Pancreas (tissue), 10 donors: ENCODE results near the gene VAPA. TPM values are rescaled to one million over a fixed set of nuclear protein-coding genes. Genes with fewer than 3 reads are reported as not detected.

Source experiments
- ATAC-seq, 4 donors: fragments of 200-7000 bp; cut with Tn5 transposase; one replicate each; pipeline versions ENCODE4 v1.8.0 to v1.9.1; 2020; ENCODE audit warnings: mild to moderate bottlenecking in 4 of 4, moderate library complexity in 4 of 4
- DNase-seq, 6 donors: peaks; one replicate each; pipeline ENCODE4 v3.0.0-alpha.2; 2020
- FAIRE-seq: peaks from 2 replicates; lab custom pipeline; 2012; peaks lifted over from hg19 to GRCh38; lab: Jason Lieb, UNC
- H3K27ac ChIP-seq, 4 donors: fragments of 200-600 bp; sonication (generic); 1 replicate in 3 of 4; 2 replicates in 1 of 4; pipeline versions ENCODE4 v1.5.0 to v1.8.0; 2020
- H3K27me3 ChIP-seq, 4 donors: fragments of 200-600 bp; one replicate each; pipeline ENCODE4 v1.8.0; 2021
- H3K36me3 ChIP-seq, 3 donors: fragments of 200-600 bp; sonication (generic) in 1 of 3; one replicate each; pipeline versions ENCODE4 v1.5.0 to v1.8.0; 2020 to 2021
- H3K4me1 ChIP-seq, 3 donors: fragments of 200-600 bp; one replicate each; pipeline ENCODE4 v1.8.0; 2021
- H3K4me3 ChIP-seq, 4 donors: fragments of 200-600 bp; sonication (generic) in 2 of 4; one replicate each; pipeline versions ENCODE4 v1.5.0 to v1.8.0; 2020 to 2021
- H3K9me3 ChIP-seq, 4 donors: fragments of 200-600 bp; one replicate each; pipeline ENCODE4 v1.8.0; 2021
- CTCF ChIP-seq, 4 donors: fragments of 200-600 bp; sonication (generic) in 3 of 4; IDR thresholded peaks; one replicate each; pipeline versions ENCODE4 v1.5.0 to v1.8.0; 2021; ENCODE audit warnings: antibody characterized with exemption in 4 of 4
- WGBS, 2 donors: extraction: QIAGEN DNeasy Blood & Tissue Kit; methylation state at CpG; one replicate each; pipeline ENCODE4 v1.1.7; 2013; 5-methylcytosine and 5-hydroxymethylcytosine counted together
- intact Hi-C, 3 donors: fragments of 100-400 bp; cut with DNase I; formaldehyde crosslinking; loops; one replicate each; pipeline versions ENCODE4 v1.11.1 to v1.14.2; 2022
- polyA plus RNA-seq, 2 donors: library from polyadenylated mRNA; stranded (reverse); fragments of 200-250 nt; gene quantifications; one replicate each; pipeline ENCODE4 v1.2.3, GENCODE V29; 2013
- total RNA-seq, 6 donors: library from RNA; stranded (reverse); fragmentation: NEBNext Ultra II Directional in 4 of 6; extraction: Animal tissue kit (Norgen Biotek cat#: 25700) in 4 of 6; gene quantifications; one replicate each; pipeline versions ENCODE4 v1.2.1 to v1.2.4, GENCODE V29; 2021 to 2023
- donor health status: healthy with polysubstance abuse.
- donor health status: DM: no; HTN: no; CAD: no; lungs with moderate emphysema.
- donor health status: DM: no; HTN: no; CAD: no.
- donor health status: control.
- donor health status: control.
- donor health status: Bipolar disorder and iron deficiency.
- donor health status: DM: yes; HTN: yes; CAD: no.
- donor health status: DM: no; HTN: no; CAD: no.
- donor health status: DM: no; HTN: no; CAD: no.
- donor health status: DM: yes; HTN: yes; CAD: no.

Gene VAPA
- total and polyA plus RNA-seq, 8 donors = 33.5 to 117 (median 97.4) TPM

- intact Hi-C loops = no loop called here
- peaks cover 46 to 90% (median 85%) of the 10 kb centered on the region in 3 donors for H3K4me1 ChIP-seq
- no peak for FAIRE-seq
- H3K9me3 ChIP-seq = no peaks in the 10 kb centered on the region
- H3K27me3 ChIP-seq = no peaks in the 10 kb centered on the region
- TF ChIP-seq CTCF (IDR thresholded peaks at IDR 0.05) = no peak
- no peak overlapping the region for H3K27ac ChIP-seq
- H3K4me3 ChIP-seq = no peak overlapping the region
- 36 to 38% methylated on average over 4 of the region's 4 CpGs for WGBS, 2 donors
- H3K36me3 ChIP-seq = no peaks in the 10 kb centered on the region
- DNase-seq = no peak
- no peak for ATAC-seq
Observed at GRCh38 chr18:9922592-9923311, 8.9 kb downstream of the VAPA start.

DNA sequence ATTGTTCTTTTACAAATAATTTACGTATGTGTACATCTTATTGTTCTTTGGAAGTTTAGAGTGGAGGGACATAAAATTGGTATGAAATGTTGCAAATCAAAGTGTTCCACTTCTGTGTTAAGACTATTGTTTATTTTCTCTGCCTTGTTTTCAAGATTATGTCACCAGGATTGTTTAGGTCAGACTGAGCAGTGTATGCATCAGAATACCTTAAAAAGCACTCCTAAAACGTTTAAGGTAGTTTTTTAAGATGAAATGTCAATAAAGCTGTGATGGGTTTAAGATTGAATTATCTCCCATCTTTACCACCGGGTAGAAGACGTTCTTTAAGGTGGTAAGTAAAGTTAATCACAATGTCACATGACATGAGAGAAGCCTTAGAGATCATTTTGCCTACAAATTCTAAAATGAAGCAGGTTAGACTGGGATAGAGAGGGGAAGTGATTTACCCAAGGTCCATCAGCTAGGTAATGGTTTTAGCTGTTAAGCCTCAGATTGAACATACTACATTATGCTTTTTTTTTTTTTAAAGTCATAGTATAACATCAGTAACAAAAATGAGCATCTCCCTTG is 10.6 kb downstream of the VAPA start:
- Histone ChIP-seq H3K4me1 (peaks cover 34 to 87% (median 82%) of the 10 kb centered on the region in 3 donors), H3K9me3 (no peaks in the 10 kb centered on the region), H3K4me3 (no peak overlapping the region), H3K36me3 (no peaks in the 10 kb centered on the region), H3K27ac (no peak overlapping the region), H3K27me3 (no peaks in the 10 kb centered on the region)
- no peak for TF ChIP-seq CTCF (IDR thresholded peaks at IDR 0.05)
- FAIRE-seq (no peak), DNase-seq (no peak), ATAC-seq (no peak)
- WGBS, 2 donors = 23 to 32% methylated on average over 4 of the region's 4 CpGs
- intact Hi-C loops = no loop called here

- Histone ChIP-seq H3K9me3 (no peaks in the 10 kb centered on the region), H3K27me3 (no peaks in the 10 kb centered on the region), H3K27ac (peak overlapping the region in 1 of 4 donors; percentile 17), H3K36me3 (no peaks in the 10 kb centered on the region), H3K4me1 (peaks cover 33 to 86% (median 81%) of the 10 kb centered on the region in 3 donors), H3K4me3 (no peak overlapping the region)
- intact Hi-C loops = no loop called here
- FAIRE-seq = no peak
- TF ChIP-seq CTCF (IDR thresholded peaks at IDR 0.05) = no peak
- ATAC-seq = peak in 3 of 4 donors; percentile 26 to 34 (median 28)
- 51 to 67% methylated on average over 1 of the region's 1 CpG for WGBS, 2 donors
- no peak for DNase-seq
Observed at GRCh38 chr18:9925369-9925768, 11.6 kb downstream of the VAPA start.

- TF ChIP-seq CTCF (IDR thresholded peaks at IDR 0.05) = no peak
- Histone ChIP-seq H3K36me3 (no peaks in the 10 kb centered on the region), H3K4me3 (no peak overlapping the region), H3K9me3 (no peaks in the 10 kb centered on the region), H3K4me1 (peaks cover 33 to 83% (median 78%) of the 10 kb centered on the region in 3 donors), H3K27ac (peak overlapping the region in 1 of 4 donors; percentile 17), H3K27me3 (no peaks in the 10 kb centered on the region)
- WGBS, 2 donors = 28 to 42% methylated on average over 4 of the region's 4 CpGs
- FAIRE-seq = no peak
- no peak for DNase-seq
- intact Hi-C loops = no loop called here
- ATAC-seq = peak in 3 of 4 donors; percentile 28 to 59 (median 48)
Observed at GRCh38 chr18:9925795-9926194, 12.0 kb downstream of the VAPA start.
